GM12892 (cell line): ENCODE measurements around the gene PACSIN2.

Source experiments
- POLR2A ChIP-seq: IDR thresholded peaks from 2 replicates; pipeline ENCODE4 v1.6.1; 2011; ENCODE audit warnings: low read depth, low read length, control low read depth
- POLR2AphosphoS5 ChIP-seq: IDR thresholded peaks from 2 replicates; pipeline ENCODE4 v1.6.1; 2011; ENCODE audit warnings: low read depth, low read length, control low read depth
- TAF1 ChIP-seq: IDR thresholded peaks from 2 replicates; pipeline ENCODE4 v1.6.1; 2011; ENCODE audit warnings: low read depth, mild to moderate bottlenecking, control low read depth, low read length, borderline replicate concordance

- TF ChIP-seq POLR2AphosphoS5 (no peak), TAF1 (no peak), POLR2A (no peak)
Observed at GRCh38 chr22:42905702-42906183, 109.2 kb downstream of the PACSIN2 start.
